ENCODE measurements around the gene HS3ST3B1. TPM values are rescaled to one million over a fixed set of nuclear protein-coding genes. Genes with fewer than 3 reads are reported as not detected.

Gene HS3ST3B1
- total RNA-seq, 1 experiment from 2014 or later: 0.59 TPM

- DNase-seq (ENCODE audit: low read depth, low spot score): no peak
- no peak for TF ChIP-seq REST (IDR thresholded peaks at IDR 0.05; ENCODE audit: insufficient read depth in 1 of 2, low read depth in 2 of 2, low read length in 1 of 2)
- no peak for TF ChIP-seq POLR2AphosphoS5 (IDR thresholded peaks at IDR 0.05; ENCODE audit: low read depth, low read length)
- TF ChIP-seq SIN3A (IDR thresholded peaks at IDR 0.05; ENCODE audit: borderline replicate concordance, insufficient read depth, low read depth, low read length): no peak
- TF ChIP-seq, protein P1, sequence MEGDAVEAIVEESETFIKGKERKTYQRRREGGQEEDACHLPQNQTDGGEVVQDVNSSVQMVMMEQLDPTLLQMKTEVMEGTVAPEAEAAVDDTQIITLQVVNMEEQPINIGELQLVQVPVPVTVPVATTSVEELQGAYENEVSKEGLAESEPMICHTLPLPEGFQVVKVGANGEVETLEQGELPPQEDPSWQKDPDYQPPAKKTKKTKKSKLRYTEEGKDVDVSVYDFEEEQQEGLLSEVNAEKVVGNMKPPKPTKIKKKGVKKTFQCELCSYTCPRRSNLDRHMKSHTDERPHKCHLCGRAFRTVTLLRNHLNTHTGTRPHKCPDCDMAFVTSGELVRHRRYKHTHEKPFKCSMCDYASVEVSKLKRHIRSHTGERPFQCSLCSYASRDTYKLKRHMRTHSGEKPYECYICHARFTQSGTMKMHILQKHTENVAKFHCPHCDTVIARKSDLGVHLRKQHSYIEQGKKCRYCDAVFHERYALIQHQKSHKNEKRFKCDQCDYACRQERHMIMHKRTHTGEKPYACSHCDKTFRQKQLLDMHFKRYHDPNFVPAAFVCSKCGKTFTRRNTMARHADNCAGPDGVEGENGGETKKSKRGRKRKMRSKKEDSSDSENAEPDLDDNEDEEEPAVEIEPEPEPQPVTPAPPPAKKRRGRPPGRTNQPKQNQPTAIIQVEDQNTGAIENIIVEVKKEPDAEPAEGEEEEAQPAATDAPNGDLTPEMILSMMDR (IDR thresholded peaks at IDR 0.05): no peak
- no peak for TF ChIP-seq TCF7L2 (IDR thresholded peaks at IDR 0.05; ENCODE audit: low read depth, low read length)
- CTCF ChIA-PET: no interaction called here
- POLR2A ChIA-PET: no interaction called here
- Histone ChIP-seq H3K27me3 (ENCODE audit: control insufficient read depth, insufficient read depth, low read length) (no peaks in the 10 kb centered on the region), H3K9me3 (ENCODE audit: control insufficient read depth, insufficient read depth, low read depth, low read length) (no peaks in the 10 kb centered on the region), H3K36me3 (ENCODE audit: control insufficient read depth, insufficient read depth, low read length) (no peaks in the 10 kb centered on the region), H3K27ac (ENCODE audit: low read length) (no peak overlapping the region), H3K4me3 (ENCODE audit: low read depth in 2 of 2, low read length in 2 of 2) (no peak overlapping the region), H3K4me1 (ENCODE audit: control insufficient read depth, insufficient read depth, low read length) (no peaks in the 10 kb centered on the region)
- in situ Hi-C loops (cut with HindIII; ENCODE audit: low pct_unique_long_range_greater_than_20kb, low sequenced_read_pairs): no loop called here
- BruUV-seq (replicated peaks): no TSS peak
- intact Hi-C loops (cut with micrococcal nuclease; ENCODE audit: unreplicated experiment): no loop called here
- ATAC-seq: no peak
Observed at GRCh38 chr17:14389681-14390080, 88.8 kb downstream of the HS3ST3B1 start.

GRCh38 chr17:14393723-14394122 is 92.8 kb downstream of the HS3ST3B1 start:
- intact Hi-C loops (cut with micrococcal nuclease; ENCODE audit: unreplicated experiment) (no loop called here), in situ Hi-C loops (cut with HindIII; ENCODE audit: low pct_unique_long_range_greater_than_20kb, low sequenced_read_pairs) (no loop called here)
- H3K27me3 ChIP-seq (ENCODE audit: control insufficient read depth, insufficient read depth, low read length): no peaks in the 10 kb centered on the region
- BruUV-seq (replicated peaks): no TSS peak
- DNase-seq (ENCODE audit: low read depth, low spot score) (no peak), ATAC-seq (no peak)
- no peaks in the 10 kb centered on the region for H3K9me3 ChIP-seq (ENCODE audit: control insufficient read depth, insufficient read depth, low read depth, low read length)
- no peaks in the 10 kb centered on the region for H3K36me3 ChIP-seq (ENCODE audit: control insufficient read depth, insufficient read depth, low read length)
- ChIA-PET CTCF (no interaction called here), POLR2A (no interaction called here)
- H3K27ac ChIP-seq (ENCODE audit: low read length): no peak overlapping the region
- no peaks in the 10 kb centered on the region for H3K4me1 ChIP-seq (ENCODE audit: control insufficient read depth, insufficient read depth, low read length)
- H3K4me3 ChIP-seq (ENCODE audit: low read depth in 2 of 2, low read length in 2 of 2): no peak overlapping the region
- TF ChIP-seq TCF7L2 (IDR thresholded peaks at IDR 0.05; ENCODE audit: low read depth, low read length): no peak
- TF ChIP-seq, protein P1 (IDR thresholded peaks at IDR 0.05): no peak
- no peak for TF ChIP-seq SIN3A (IDR thresholded peaks at IDR 0.05; ENCODE audit: borderline replicate concordance, insufficient read depth, low read depth, low read length)
- no peak for TF ChIP-seq REST (IDR thresholded peaks at IDR 0.05; ENCODE audit: insufficient read depth in 1 of 2, low read depth in 2 of 2, low read length in 1 of 2)
- no peak for TF ChIP-seq POLR2AphosphoS5 (IDR thresholded peaks at IDR 0.05; ENCODE audit: low read depth, low read length)

Measured in Panc1 (cell line).